Measurements from ENCODE around the gene INTS1. TPM values are rescaled to one million over a fixed set of nuclear protein-coding genes. Genes with fewer than 3 reads are reported as not detected.

The INTS1 gene
- polyA plus RNA-seq, 3 donors = 5.5 to 64.3 (median 7.3) TPM

GRCh38 chr7:1440620-1441019, 63.6 kb downstream of the INTS1 start:
- peak overlapping the region in 1 of 7 donors; percentile 57 for H3K27ac Mint-ChIP-seq
- H3K79me2 ChIP-seq (ENCODE audit: insufficient read depth, low read length) = no peaks in the 10 kb centered on the region
- H3K9ac ChIP-seq (ENCODE audit: insufficient read depth, low read length, poor library complexity, severe bottlenecking) = no peak overlapping the region
- H3K4me1 Mint-ChIP-seq = no peaks in the 10 kb centered on the region
- no peaks in the 10 kb centered on the region for H4K20me1 ChIP-seq (ENCODE audit: insufficient read depth, low read length)
- H3K9me3 Mint-ChIP-seq = peaks cover 0 to 4% (median 0%) of the 10 kb centered on the region in 7 donors
- DNase-seq = no peak
- H3K4me2 ChIP-seq (replicated peaks; ENCODE audit: extremely low read depth, low read length, poor library complexity, severe bottlenecking) = no peak overlapping the region
- TF ChIP-seq, protein P1, sequence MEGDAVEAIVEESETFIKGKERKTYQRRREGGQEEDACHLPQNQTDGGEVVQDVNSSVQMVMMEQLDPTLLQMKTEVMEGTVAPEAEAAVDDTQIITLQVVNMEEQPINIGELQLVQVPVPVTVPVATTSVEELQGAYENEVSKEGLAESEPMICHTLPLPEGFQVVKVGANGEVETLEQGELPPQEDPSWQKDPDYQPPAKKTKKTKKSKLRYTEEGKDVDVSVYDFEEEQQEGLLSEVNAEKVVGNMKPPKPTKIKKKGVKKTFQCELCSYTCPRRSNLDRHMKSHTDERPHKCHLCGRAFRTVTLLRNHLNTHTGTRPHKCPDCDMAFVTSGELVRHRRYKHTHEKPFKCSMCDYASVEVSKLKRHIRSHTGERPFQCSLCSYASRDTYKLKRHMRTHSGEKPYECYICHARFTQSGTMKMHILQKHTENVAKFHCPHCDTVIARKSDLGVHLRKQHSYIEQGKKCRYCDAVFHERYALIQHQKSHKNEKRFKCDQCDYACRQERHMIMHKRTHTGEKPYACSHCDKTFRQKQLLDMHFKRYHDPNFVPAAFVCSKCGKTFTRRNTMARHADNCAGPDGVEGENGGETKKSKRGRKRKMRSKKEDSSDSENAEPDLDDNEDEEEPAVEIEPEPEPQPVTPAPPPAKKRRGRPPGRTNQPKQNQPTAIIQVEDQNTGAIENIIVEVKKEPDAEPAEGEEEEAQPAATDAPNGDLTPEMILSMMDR (IDR thresholded peaks at IDR 0.05) = no peak
- H3K27me3 Mint-ChIP-seq (ENCODE audit: low read depth in 3 of 3) = no peaks in the 10 kb centered on the region
- H3K36me3 ChIP-seq (replicated peaks in 1 of 2; ENCODE audit: control insufficient read depth in 1 of 2, insufficient read depth in 2 of 2, low read length in 2 of 2) = no peaks in the 10 kb centered on the region
- no peak overlapping the region for H2AFZ ChIP-seq (ENCODE audit: insufficient read depth, low read depth, low read length, poor library complexity, severe bottlenecking)
- intact Hi-C loops (cut with micrococcal nuclease) = no loop called here
- no peaks in the 10 kb centered on the region for H3K9me3 ChIP-seq (replicated peaks in 1 of 2; ENCODE audit: control insufficient read depth in 1 of 2, insufficient read depth in 1 of 2, low read length in 2 of 2)
- H3K27me3 ChIP-seq (ENCODE audit: control insufficient read depth in 2 of 2, insufficient read depth in 2 of 2, low read length in 2 of 2) = no peaks in the 10 kb centered on the region
- no peak overlapping the region for H3K27ac ChIP-seq (ENCODE audit: low read depth in 1 of 2, low read length in 2 of 2)
- WGBS (ENCODE audit: insufficient coverage) = 91% methylated on average over 6 of the region's 10 CpGs
- H3K4me1 ChIP-seq (ENCODE audit: control insufficient read depth in 1 of 2, insufficient read depth in 2 of 2, low read length in 2 of 2) = no peaks in the 10 kb centered on the region
- H3K36me3 Mint-ChIP-seq = peaks cover 0 to 9% of the 10 kb centered on the region in 2 donors
- H3K4me3 ChIP-seq (replicated peaks in 1 of 3; ENCODE audit: low read depth in 2 of 3, low read length in 3 of 3) = no peak overlapping the region
- H3K4me3 Mint-ChIP-seq = no peak overlapping the region

GRCh38 chr7:1439373-1440363, 64.5 kb downstream of the INTS1 start:
- Mint-ChIP-seq H3K9me3 (peaks cover 0 to 4% (median 0%) of the 10 kb centered on the region in 7 donors), H3K27ac (no peak overlapping the region), H3K4me3 (no peak overlapping the region), H3K27me3 (ENCODE audit: low read depth in 3 of 3) (no peaks in the 10 kb centered on the region), H3K36me3 (peaks cover 0 to 9% of the 10 kb centered on the region in 2 donors), H3K4me1 (no peaks in the 10 kb centered on the region)
- TF ChIP-seq, protein P1 (IDR thresholded peaks at IDR 0.05) = no peak
- Histone ChIP-seq H3K27me3 (ENCODE audit: control insufficient read depth in 2 of 2, insufficient read depth in 2 of 2, low read length in 2 of 2) (no peaks in the 10 kb centered on the region), H3K36me3 (replicated peaks in 1 of 2; ENCODE audit: control insufficient read depth in 1 of 2, insufficient read depth in 2 of 2, low read length in 2 of 2) (no peaks in the 10 kb centered on the region), H3K4me3 (replicated peaks in 1 of 3; ENCODE audit: low read depth in 2 of 3, low read length in 3 of 3) (no peak overlapping the region), H4K20me1 (ENCODE audit: insufficient read depth, low read length) (no peaks in the 10 kb centered on the region), H3K27ac (ENCODE audit: low read depth in 1 of 2, low read length in 2 of 2) (no peak overlapping the region), H3K4me1 (ENCODE audit: control insufficient read depth in 1 of 2, insufficient read depth in 2 of 2, low read length in 2 of 2) (no peaks in the 10 kb centered on the region), H3K79me2 (ENCODE audit: insufficient read depth, low read length) (no peaks in the 10 kb centered on the region), H3K9me3 (replicated peaks in 1 of 2; ENCODE audit: control insufficient read depth in 1 of 2, insufficient read depth in 1 of 2, low read length in 2 of 2) (no peaks in the 10 kb centered on the region), H3K4me2 (replicated peaks; ENCODE audit: extremely low read depth, low read length, poor library complexity, severe bottlenecking) (no peak overlapping the region), H3K9ac (ENCODE audit: insufficient read depth, low read length, poor library complexity, severe bottlenecking) (no peak overlapping the region), H2AFZ (ENCODE audit: insufficient read depth, low read depth, low read length, poor library complexity, severe bottlenecking) (no peak overlapping the region)
- intact Hi-C loops (cut with micrococcal nuclease) = loop anchor here in 1 of 2 donors (10.0 kb wide), 1 partner anchor 245 kb away; no protein-coding TSS in a partner anchor
- DNase-seq = no peak
- WGBS (ENCODE audit: insufficient coverage) = 84% methylated on average over 31 of the region's 31 CpGs
